Nephron progenitor cell (in vitro differentiated cells): ENCODE measurements around the gene ALG9.
"Not testable (repeated sequence)": the region's sequence is repeated elsewhere in the genome, so short reads cannot be mapped to it uniquely, and the experiment has no call there.

Experiments
- DNase-seq: peaks from one replicate; pipeline ENCODE4 v3.0.0; 2021
- H3K27ac Mint-ChIP-seq: 2 replicates; pipeline ENCODE4 v1.8.0; 2021; ENCODE audit warnings: mild to moderate bottlenecking, moderate library complexity, mixed read lengths
- H3K27me3 Mint-ChIP-seq: 2 replicates; pipeline ENCODE4 v1.8.0; 2021; ENCODE audit warnings: mild to moderate bottlenecking, low read depth, mixed read lengths; ENCODE audit not compliant: poor library complexity
- H3K36me3 Mint-ChIP-seq: 2 replicates; pipeline ENCODE4 v1.8.0; 2021; ENCODE audit warnings: low read depth, mixed read lengths
- H3K4me1 Mint-ChIP-seq: 2 replicates; pipeline ENCODE4 v1.8.0; 2021; ENCODE audit warnings: mixed read lengths
- H3K4me3 Mint-ChIP-seq: 2 replicates; pipeline ENCODE4 v1.8.0; 2021; ENCODE audit warnings: mild to moderate bottlenecking, moderate library complexity, mixed read lengths
- H3K9me3 Mint-ChIP-seq: 2 replicates; pipeline ENCODE4 v1.8.0; 2021; ENCODE audit warnings: mild to moderate bottlenecking, moderate library complexity, mixed read lengths
- CTCF ChIP-seq: fragments of 200-600 bp; sonication (generic); IDR thresholded peaks from 2 replicates; pipeline ENCODE4 v1.5.0; 2021; ENCODE audit warnings: antibody characterized with exemption

ALG9 gene

GRCh38 chr11:111778047-111778558, 93.3 kb downstream of the ALG9 start:
- no peak overlapping the region for H3K4me3 Mint-ChIP-seq
- H3K9me3 Mint-ChIP-seq, result no peaks in the 10 kb centered on the region
- no peak overlapping the region for H3K27ac Mint-ChIP-seq
- no peaks in the 10 kb centered on the region for H3K27me3 Mint-ChIP-seq
- no peaks in the 10 kb centered on the region for H3K36me3 Mint-ChIP-seq
- no peak for TF ChIP-seq CTCF
- DNase-seq, result no peak
- H3K4me1 Mint-ChIP-seq, result peaks cover 13% of the 10 kb centered on the region

- peaks cover 13% of the 10 kb centered on the region for H3K4me1 Mint-ChIP-seq
- no peak overlapping the region for H3K27ac Mint-ChIP-seq
- no peaks in the 10 kb centered on the region for H3K9me3 Mint-ChIP-seq
- DNase-seq, result no peak
- no peak overlapping the region for H3K4me3 Mint-ChIP-seq
- no peaks in the 10 kb centered on the region for H3K36me3 Mint-ChIP-seq
- no peaks in the 10 kb centered on the region for H3K27me3 Mint-ChIP-seq
- peak; percentile 75 for TF ChIP-seq CTCF
Observed at GRCh38 chr11:111777094-111778046, 94.0 kb downstream of the ALG9 start.

GRCh38 chr11:111776398-111777093, 94.8 kb downstream of the ALG9 start:
- Mint-ChIP-seq H3K4me3 (no peak overlapping the region), H3K9me3 (no peaks in the 10 kb centered on the region), H3K4me1 (peaks cover 13% of the 10 kb centered on the region), H3K27me3 (no peaks in the 10 kb centered on the region), H3K36me3 (no peaks in the 10 kb centered on the region), H3K27ac (no peak overlapping the region)
- TF ChIP-seq CTCF, result no peak
- DNase-seq, result no peak

GRCh38 chr11:111774955-111775710, 96.2 kb downstream of the ALG9 start:
- Mint-ChIP-seq H3K4me1 (peaks cover 17% of the 10 kb centered on the region), H3K9me3 (no peaks in the 10 kb centered on the region), H3K36me3 (no peaks in the 10 kb centered on the region), H3K4me3 (no peak overlapping the region), H3K27me3 (no peaks in the 10 kb centered on the region), H3K27ac (no peak overlapping the region)
- TF ChIP-seq CTCF, result no peak
- DNase-seq, result no peak

- no peaks in the 10 kb centered on the region for H3K36me3 Mint-ChIP-seq
- no peaks in the 10 kb centered on the region for H3K27me3 Mint-ChIP-seq
- no peak overlapping the region for H3K27ac Mint-ChIP-seq
- no peaks in the 10 kb centered on the region for H3K9me3 Mint-ChIP-seq
- DNase-seq, result no peak
- no peak overlapping the region for H3K4me3 Mint-ChIP-seq
- TF ChIP-seq CTCF, result no peak
- peaks cover 15% of the 10 kb centered on the region for H3K4me1 Mint-ChIP-seq
Observed at GRCh38 chr11:111772535-111772934, 98.8 kb downstream of the ALG9 start.

GRCh38 chr11:111771205-111771604, 100.2 kb downstream of the ALG9 start:
- H3K27ac Mint-ChIP-seq, H3K36me3 Mint-ChIP-seq, H3K27me3 Mint-ChIP-seq, H3K9me3 Mint-ChIP-seq, H3K4me3 Mint-ChIP-seq, DNase-seq: not testable (repeated sequence)
- peaks cover 18% of the 10 kb centered on the region for H3K4me1 Mint-ChIP-seq
